SIG-M5 treated with dmso at 0.1 percent for 504 hours (cell line): ENCODE data around the gene SCAMP1.
"Not testable (repeated sequence)": the region's sequence is repeated elsewhere in the genome, so short reads cannot be mapped to it uniquely, and the experiment has no call there.

ENCODE experiments used
- DNase-seq: peaks from one replicate; lab custom pipeline; 2025; ENCODE audit not compliant: unreplicated experiment; lab: John Stamatoyannopoulos, UW

The SCAMP1 gene

GRCh38 chr5:78419396-78419795, 59.0 kb downstream of the SCAMP1 start:
- no peak for DNase-seq

GRCh38 chr5:78420548-78420947, 60.1 kb downstream of the SCAMP1 start:
- no peak for DNase-seq

GRCh38 chr5:78424665-78425064, 64.2 kb downstream of the SCAMP1 start:
- DNase-seq = no peak

GRCh38 chr5:78429332-78429980, 69.0 kb downstream of the SCAMP1 start:
- DNase-seq = no peak

GRCh38 chr5:78430866-78431265, 70.4 kb downstream of the SCAMP1 start:
- no peak for DNase-seq

- DNase-seq = no peak
These were observed 73.6 kb downstream of the SCAMP1 start for GRCh38 chr5:78433972-78434371.

GRCh38 chr5:78447775-78448424, 87.5 kb downstream of the SCAMP1 start:
- DNase-seq = no peak

GRCh38 chr5:78449103-78449502, 88.7 kb downstream of the SCAMP1 start:
- no peak for DNase-seq

GRCh38 chr5:78457507-78457906, 97.1 kb downstream of the SCAMP1 start:
- DNase-seq = not testable (repeated sequence)

- no peak for DNase-seq
These were observed 98.4 kb downstream of the SCAMP1 start for GRCh38 chr5:78458843-78459242.

GRCh38 chr5:78467140-78467539, 106.7 kb downstream of the SCAMP1 start:
- no peak for DNase-seq

GRCh38 chr5:78467752-78468357, 107.4 kb downstream of the SCAMP1 start:
- peak; percentile 48 for DNase-seq

GRCh38 chr5:78471896-78472295, 111.5 kb downstream of the SCAMP1 start:
- DNase-seq = no peak

GRCh38 chr5:78472469-78473106, 112.2 kb downstream of the SCAMP1 start:
- DNase-seq = no peak

GRCh38 chr5:78473751-78474150, 113.3 kb downstream of the SCAMP1 start:
- DNase-seq = no peak

GRCh38 chr5:78475370-78475769, 115.0 kb downstream of the SCAMP1 start:
- DNase-seq = no peak

- DNase-seq = no peak
These were observed 116.4 kb downstream of the SCAMP1 start for GRCh38 chr5:78476795-78477194.

GRCh38 chr5:78482948-78483347, 122.5 kb downstream of the SCAMP1 start:
- no peak for DNase-seq

GRCh38 chr5:78483809-78484521, 123.5 kb downstream of the SCAMP1 start:
- DNase-seq = peak; percentile 99

GRCh38 chr5:78486218-78486617, 125.8 kb downstream of the SCAMP1 start:
- no peak for DNase-seq

GRCh38 chr5:78487846-78488245, 127.4 kb downstream of the SCAMP1 start:
- no peak for DNase-seq
